Caco-2 (cell line): Measurements from ENCODE around the gene AP5B1. TPM values are rescaled to one million over a fixed set of nuclear protein-coding genes. Genes with fewer than 3 reads are reported as not detected.

ENCODE experiments used
- BruUV-seq: library from RNA; stranded (reverse); fragments of 400-500 nt; replicated peaks from 2 replicates; lab custom pipeline; 2021; lab: Mats Ljungman, UMichigan
- CTCF ChIA-PET: fragments of 300-600 bp; sonication (Branson Sonifier 250); formaldehyde crosslinking; loops from one replicate; lab custom pipeline; 2022; ENCODE audit warnings: antibody characterized with exemption; lab: Charles Lee
- POLR2A ChIA-PET: fragments of 300-600 bp; sonication (Branson Sonifier 250); formaldehyde crosslinking; loops from one replicate; lab custom pipeline; 2022; ENCODE audit warnings: antibody characterized with exemption; lab: Charles Lee
- DNase-seq, 2 experiments: peaks; one replicate each; pipeline versions ENCODE4 v3.0.0 to v3.0.0-alpha.2; 2020 to 2022
- H3K27me3 ChIP-seq: replicated peaks from 2 replicates; pipeline ENCODE4 v1.6.0; 2011; ENCODE audit warnings: low read length; ENCODE audit not compliant: control insufficient read depth, insufficient read depth
- H3K36me3 ChIP-seq: 2 replicates; pipeline ENCODE4 v1.5.1; 2011; ENCODE audit warnings: low read length; ENCODE audit not compliant: control insufficient read depth, insufficient read depth
- H3K4me1 ChIP-seq: fragments of 250-450 bp; sonication (Bioruptor Pico); 2 replicates; pipeline ENCODE4 v1.5.1; 2020; ENCODE audit warnings: mild to moderate bottlenecking
- H3K4me3 ChIP-seq: 2 replicates; pipeline ENCODE4 v1.5.1; 2011; ENCODE audit warnings: low read depth, mild to moderate bottlenecking, control low read depth, low read length
- H3K9me3 ChIP-seq: fragments of 250-450 bp; sonication (Bioruptor Pico); 2 replicates; pipeline ENCODE4 v1.5.1; 2020; ENCODE audit warnings: mild to moderate bottlenecking, moderate library complexity
- H3K27ac Mint-ChIP-seq: one replicate; pipeline ENCODE4 v1.8.0; 2022; ENCODE audit warnings: mixed read lengths; ENCODE audit not compliant: unreplicated experiment
- H3K27me3 Mint-ChIP-seq: one replicate; pipeline ENCODE4 v1.8.0; 2022; ENCODE audit warnings: mixed read lengths; ENCODE audit not compliant: insufficient read depth, unreplicated experiment
- H3K36me3 Mint-ChIP-seq: one replicate; pipeline ENCODE4 v1.8.0; 2022; ENCODE audit warnings: mild to moderate bottlenecking, mixed read lengths; ENCODE audit not compliant: insufficient read depth, unreplicated experiment
- H3K4me1 Mint-ChIP-seq: one replicate; pipeline ENCODE4 v1.8.0; 2022; ENCODE audit warnings: low read depth, mixed read lengths; ENCODE audit not compliant: unreplicated experiment
- H3K4me3 Mint-ChIP-seq: one replicate; pipeline ENCODE4 v1.8.0; 2022; ENCODE audit warnings: mild to moderate bottlenecking, moderate library complexity, mixed read lengths; ENCODE audit not compliant: unreplicated experiment
- H3K9me3 Mint-ChIP-seq: one replicate; pipeline ENCODE4 v1.8.0; 2022; ENCODE audit warnings: mixed read lengths; ENCODE audit not compliant: unreplicated experiment
- intact Hi-C: fragments of 100-400 bp; cut with micrococcal nuclease; formaldehyde crosslinking; loops from one replicate; pipeline ENCODE4 v1.10.0; 2022; ENCODE audit not compliant: unreplicated experiment
- total RNA-seq: library from RNA; stranded (reverse); gene quantifications from 2 replicates; pipeline ENCODE4 v1.2.3, GENCODE V29; 2022
- TF ChIP-seq, protein P1 (sequence below), 2 experiments: fragments of 200-600 bp in 1 of 2; IDR thresholded peaks; 1 replicate in 1 of 2; 2 replicates in 1 of 2; pipeline versions ENCODE4 v1.5.1 to v1.8.0; 2011 to 2022; ENCODE audit warnings: antibody characterized with exemption in 1 of 2, control low read depth in 1 of 2, inconsistent platforms in 1 of 2, low read depth in 1 of 2, low read length in 1 of 2, mild to moderate bottlenecking in 1 of 2, moderate library complexity in 1 of 2; ENCODE audit not compliant: insufficient read depth in 1 of 2, severe bottlenecking in 1 of 2, unreplicated experiment in 1 of 2

AP5B1 gene
- total RNA-seq, 1 experiment from 2014 or later, result 19.3 TPM

DNA sequence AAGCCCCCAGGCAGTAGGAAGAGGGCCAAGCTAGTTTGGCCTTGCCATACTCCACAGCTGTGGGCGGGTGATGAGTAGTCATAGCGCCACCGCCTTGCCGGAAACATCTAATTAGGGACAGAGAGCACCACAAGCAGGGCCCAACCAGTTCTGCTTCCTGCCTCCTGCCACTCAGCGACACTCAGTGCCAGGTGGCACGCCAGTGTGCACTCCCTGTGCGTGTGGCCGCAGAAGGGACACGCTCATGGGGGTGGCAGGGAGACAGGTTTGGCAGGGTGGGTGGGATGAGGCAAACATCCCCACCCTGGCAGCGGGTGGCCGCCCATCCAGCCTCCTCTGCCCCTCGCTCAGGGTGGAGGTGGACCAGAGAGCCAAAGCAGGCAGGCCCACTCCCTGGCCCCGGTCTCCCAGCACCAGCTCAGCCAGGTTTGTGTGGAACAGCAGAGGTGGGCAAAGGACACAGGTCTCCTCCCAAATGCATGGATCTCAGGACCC, 11.0 kb upstream of the AP5B1 start:
- H3K36me3 ChIP-seq, result peaks cover 8% of the 10 kb centered on the region
- no peaks in the 10 kb centered on the region for H3K27me3 ChIP-seq
- peaks cover 56% of the 10 kb centered on the region for H3K36me3 Mint-ChIP-seq
- BruUV-seq, result no TSS peak
- no peak overlapping the region for H3K27ac Mint-ChIP-seq
- no peak overlapping the region for H3K4me3 Mint-ChIP-seq
- no peaks in the 10 kb centered on the region for H3K27me3 Mint-ChIP-seq
- H3K4me3 ChIP-seq, result no peak overlapping the region
- peaks cover 16% of the 10 kb centered on the region for H3K4me1 Mint-ChIP-seq
- no peaks in the 10 kb centered on the region for H3K9me3 ChIP-seq
- no peak for DNase-seq
- POLR2A ChIA-PET, result interaction anchor here (0.5 kb wide), 1 partner anchor 707 kb away, joined by 3 read pairs; no protein-coding TSS in a partner anchor
- intact Hi-C loops, result no loop called here
- H3K9me3 Mint-ChIP-seq, result no peaks in the 10 kb centered on the region
- TF ChIP-seq, protein P1, sequence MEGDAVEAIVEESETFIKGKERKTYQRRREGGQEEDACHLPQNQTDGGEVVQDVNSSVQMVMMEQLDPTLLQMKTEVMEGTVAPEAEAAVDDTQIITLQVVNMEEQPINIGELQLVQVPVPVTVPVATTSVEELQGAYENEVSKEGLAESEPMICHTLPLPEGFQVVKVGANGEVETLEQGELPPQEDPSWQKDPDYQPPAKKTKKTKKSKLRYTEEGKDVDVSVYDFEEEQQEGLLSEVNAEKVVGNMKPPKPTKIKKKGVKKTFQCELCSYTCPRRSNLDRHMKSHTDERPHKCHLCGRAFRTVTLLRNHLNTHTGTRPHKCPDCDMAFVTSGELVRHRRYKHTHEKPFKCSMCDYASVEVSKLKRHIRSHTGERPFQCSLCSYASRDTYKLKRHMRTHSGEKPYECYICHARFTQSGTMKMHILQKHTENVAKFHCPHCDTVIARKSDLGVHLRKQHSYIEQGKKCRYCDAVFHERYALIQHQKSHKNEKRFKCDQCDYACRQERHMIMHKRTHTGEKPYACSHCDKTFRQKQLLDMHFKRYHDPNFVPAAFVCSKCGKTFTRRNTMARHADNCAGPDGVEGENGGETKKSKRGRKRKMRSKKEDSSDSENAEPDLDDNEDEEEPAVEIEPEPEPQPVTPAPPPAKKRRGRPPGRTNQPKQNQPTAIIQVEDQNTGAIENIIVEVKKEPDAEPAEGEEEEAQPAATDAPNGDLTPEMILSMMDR (IDR thresholded peaks at IDR 0.05; ENCODE audit: insufficient read depth in 1 of 2, low read depth in 1 of 2, low read length in 1 of 2, severe bottlenecking in 1 of 2, unreplicated experiment in 1 of 2), result no peak
- CTCF ChIA-PET, result interaction anchor here (1.1 kb wide), 1 partner anchor 11 kb away, joined by 3 read pairs; the partner anchor contains the start of gene AP5B1
- H3K4me1 ChIP-seq, result peaks cover 24% of the 10 kb centered on the region

DNA sequence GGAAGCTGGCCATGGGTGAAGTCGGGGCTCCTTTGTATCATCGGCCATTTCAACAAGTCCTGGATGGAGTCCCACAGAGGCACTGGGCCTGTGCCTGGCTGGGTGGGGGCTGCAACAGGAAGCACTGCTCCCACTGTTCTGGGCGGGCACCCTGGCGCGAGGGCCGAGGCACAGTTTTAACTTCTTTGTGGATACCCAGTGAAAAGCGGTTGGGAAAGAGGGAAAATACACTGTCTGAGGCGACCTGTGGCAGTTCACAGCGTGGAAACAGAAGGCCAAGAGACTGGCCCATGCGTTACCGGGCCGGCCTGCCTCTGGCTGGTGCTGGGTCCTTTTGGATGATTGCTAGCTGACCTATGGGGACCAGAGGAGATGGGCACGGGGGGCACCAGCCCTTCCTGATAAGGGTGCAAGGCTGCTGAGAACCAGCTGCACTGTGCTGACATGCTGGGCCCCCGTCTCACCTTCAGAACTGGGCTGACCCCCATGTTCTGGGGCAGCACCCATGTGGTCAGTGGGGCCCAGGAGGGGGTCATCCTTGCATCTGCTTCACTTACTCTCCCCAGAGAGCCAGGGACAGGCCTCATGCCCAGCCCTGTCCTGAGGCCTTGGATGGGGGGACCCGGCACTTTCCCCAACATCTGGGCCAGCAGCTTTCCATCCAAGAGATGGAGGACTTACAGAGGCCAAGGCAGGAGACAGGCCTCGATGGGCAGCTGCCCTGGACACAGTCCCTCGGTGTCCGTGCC, 10.3 kb upstream of the AP5B1 start:
- H3K36me3 Mint-ChIP-seq, result peaks cover 50% of the 10 kb centered on the region
- H3K4me1 ChIP-seq, result peaks cover 29% of the 10 kb centered on the region
- H3K27me3 ChIP-seq, result no peaks in the 10 kb centered on the region

More for the DNA sequence above, 10.3 kb upstream of the AP5B1 start:
- no peaks in the 10 kb centered on the region for H3K9me3 Mint-ChIP-seq
- ChIA-PET CTCF (interaction anchor here (2.4 kb wide), 1 partner anchor 79 kb away, joined by 9 read pairs; the partner anchor contains the start of gene KAT5), POLR2A (interaction anchor here (0.9 kb wide), 1 partner anchor 26 kb away, joined by 5 read pairs; no protein-coding TSS in a partner anchor)
- TF ChIP-seq, protein P1 (IDR thresholded peaks at IDR 0.05; ENCODE audit: insufficient read depth in 1 of 2, low read depth in 1 of 2, low read length in 1 of 2, severe bottlenecking in 1 of 2, unreplicated experiment in 1 of 2), result no peak
- no TSS peak for BruUV-seq
- no peak overlapping the region for H3K27ac Mint-ChIP-seq
- no peak overlapping the region for H3K4me3 Mint-ChIP-seq
- Histone ChIP-seq H3K36me3 (peaks cover 6% of the 10 kb centered on the region), H3K4me3 (no peak overlapping the region), H3K9me3 (no peaks in the 10 kb centered on the region)
- intact Hi-C loops, result no loop called here
- peaks cover 9% of the 10 kb centered on the region for H3K4me1 Mint-ChIP-seq
- no peak for DNase-seq
- no peaks in the 10 kb centered on the region for H3K27me3 Mint-ChIP-seq
